ENCODE measurements around the gene ZNF878.

The ZNF878 gene

GRCh38 chr19:12034620-12035019 lies 18.1 kb downstream of the ZNF878 start:
- DNase-seq, result no peak

DNA sequence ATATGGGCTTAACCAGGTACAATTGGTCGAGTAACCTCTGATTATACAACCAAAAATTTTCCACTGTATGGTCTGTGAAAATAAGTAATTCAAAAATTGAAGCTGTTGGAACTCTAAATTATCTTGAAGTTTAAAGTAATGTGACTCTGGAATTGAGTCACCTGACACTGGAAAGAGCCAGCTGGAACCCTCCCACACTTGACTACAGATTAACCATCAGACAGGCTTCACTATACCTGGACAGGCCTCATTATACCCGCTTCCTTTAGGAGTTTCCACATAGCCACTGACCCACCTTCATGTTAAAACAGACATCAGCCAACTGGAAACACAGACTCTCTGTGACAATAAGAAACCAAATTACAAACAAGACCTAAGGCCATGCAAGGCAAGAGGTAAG lies 18.6 kb downstream of the ZNF878 start:
- DNase-seq, result no peak

DNA sequence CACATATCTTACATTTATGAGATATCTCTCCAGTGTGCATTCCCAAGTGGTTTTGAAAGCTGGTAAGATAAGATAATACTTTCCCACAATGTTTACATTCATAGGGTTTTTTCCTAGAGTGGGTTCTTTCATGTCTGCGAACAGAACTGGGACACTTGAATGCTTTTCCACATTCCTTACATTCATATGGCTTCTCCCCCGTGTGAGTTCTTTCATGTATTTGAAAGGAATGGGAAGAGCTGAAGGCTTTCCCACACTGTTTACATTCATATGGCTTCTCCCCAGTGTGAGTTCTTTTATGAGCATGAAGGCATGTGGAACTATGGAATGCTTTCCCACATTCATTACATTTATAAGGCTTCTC lies 37.0 kb downstream of the ZNF878 start:
- no peak for DNase-seq

DNA sequence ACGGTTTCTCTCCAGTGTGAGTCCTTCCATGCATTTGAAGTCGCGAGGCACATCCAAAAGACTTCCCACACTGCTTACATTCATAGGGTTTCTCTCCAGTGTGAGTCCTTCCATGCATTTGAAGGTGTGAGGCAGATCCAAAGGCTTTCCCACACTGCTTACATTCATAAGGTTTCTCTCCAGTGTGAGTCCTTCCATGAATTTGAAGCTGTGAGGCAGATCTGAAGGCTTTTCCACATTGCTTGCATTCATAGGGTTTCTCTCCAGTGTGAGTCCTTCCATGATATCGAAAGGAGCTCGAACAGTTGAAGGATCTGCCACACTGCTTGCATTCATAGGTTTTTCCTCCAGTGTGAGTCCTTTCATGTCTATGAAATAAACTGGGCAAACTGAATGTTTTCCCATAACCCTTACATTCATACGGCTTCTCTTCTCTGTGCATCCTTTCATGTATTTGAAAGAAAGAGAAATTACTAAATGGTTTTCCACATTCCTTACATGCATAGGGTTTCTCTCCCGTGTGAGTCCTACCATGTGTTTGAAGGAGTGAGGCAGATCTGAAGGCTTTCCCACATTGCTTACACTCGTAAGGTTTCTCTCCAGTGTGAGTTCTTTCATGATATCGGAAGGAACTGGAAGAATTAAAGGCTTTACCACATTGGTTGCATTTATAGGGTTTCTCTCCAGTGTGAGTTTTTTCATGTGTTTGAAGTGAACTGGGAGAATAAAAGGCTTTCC lies 37.6 kb downstream of the ZNF878 start:
- DNase-seq, result no peak

DNA sequence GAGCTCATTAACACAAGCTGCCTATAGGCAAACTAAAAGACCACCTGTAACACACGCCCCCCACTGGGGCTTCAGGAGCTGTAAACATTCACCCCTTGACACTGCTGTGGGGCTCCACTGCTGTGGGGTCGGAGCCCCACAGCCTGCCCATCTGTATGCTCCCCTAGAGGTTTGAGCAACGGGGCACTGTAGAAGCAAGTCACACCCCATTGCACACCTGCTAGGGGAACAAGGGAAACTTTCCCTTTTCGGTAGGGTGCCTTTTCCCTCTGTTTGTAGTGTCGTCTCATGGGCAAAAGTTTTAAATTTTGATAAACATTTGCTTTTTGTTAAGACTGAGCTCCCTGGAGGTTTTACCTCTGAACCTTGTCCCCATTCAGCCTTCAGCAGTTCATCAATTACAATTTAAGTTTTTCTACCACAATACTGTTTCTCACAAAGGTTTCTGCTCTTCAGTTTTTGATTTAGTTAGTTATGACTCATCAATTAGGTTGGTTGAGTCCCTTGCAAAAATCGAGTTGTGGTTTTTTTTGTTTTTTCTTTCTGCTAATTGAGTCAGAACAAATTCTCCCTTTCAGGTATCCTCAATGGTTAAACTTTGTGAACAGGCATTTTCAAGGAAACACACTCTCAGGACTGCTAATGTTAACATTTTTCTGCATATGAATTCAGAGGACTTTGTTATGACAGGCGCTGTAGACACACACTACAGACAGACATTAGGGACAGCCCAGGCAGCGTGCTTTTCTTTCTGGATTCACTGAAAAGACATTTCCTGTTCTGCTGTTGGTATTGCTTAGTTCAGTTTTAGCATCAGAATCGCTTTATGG lies 52.4 kb downstream of the ZNF878 start:
- no peak for DNase-seq

DNA sequence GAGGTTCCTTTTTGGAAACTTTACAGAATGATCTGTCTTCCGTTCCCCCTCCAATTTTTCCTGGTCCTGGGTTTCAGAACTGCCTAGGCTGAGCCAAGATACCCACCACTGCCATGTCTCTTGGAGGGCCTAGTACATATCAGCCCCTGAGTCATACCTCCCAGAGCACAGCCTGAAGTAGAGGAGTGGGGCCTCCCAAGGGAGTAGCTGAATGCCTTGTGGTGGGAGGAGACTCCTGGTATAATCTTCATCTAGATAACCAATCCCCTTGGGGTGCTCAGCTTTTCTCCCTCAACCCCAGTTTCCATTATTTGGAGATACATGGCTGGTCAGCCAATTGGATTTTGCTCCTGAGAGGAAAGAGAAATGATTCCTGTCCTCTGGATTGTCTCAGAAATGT lies 57.6 kb downstream of the ZNF878 start:
- no peak for DNase-seq

Data from activated gamma-delta T cell treated with Interleukin-2 at 50 U/mL for 16 hours (primary cell).